Head of caudate nucleus (tissue), 42 donors: ENCODE measurements around the gene TRIM72.
A peak's percentile ranks its signal among the peaks of the same experiment; 100 is the strongest.

Experiments used
- DNase-seq, 42 donors: peaks; one replicate each; pipeline versions ENCODE4 v3.0.0 to v3.0.0-alpha.2; 2020 to 2021; ENCODE audit warnings: mixed read lengths in 7 of 42
- intact Hi-C: fragments of 100-400 bp; cut with DNase I; formaldehyde crosslinking; loops from one replicate; pipeline ENCODE4 v1.15.0; 2022

Gene TRIM72

DNA sequence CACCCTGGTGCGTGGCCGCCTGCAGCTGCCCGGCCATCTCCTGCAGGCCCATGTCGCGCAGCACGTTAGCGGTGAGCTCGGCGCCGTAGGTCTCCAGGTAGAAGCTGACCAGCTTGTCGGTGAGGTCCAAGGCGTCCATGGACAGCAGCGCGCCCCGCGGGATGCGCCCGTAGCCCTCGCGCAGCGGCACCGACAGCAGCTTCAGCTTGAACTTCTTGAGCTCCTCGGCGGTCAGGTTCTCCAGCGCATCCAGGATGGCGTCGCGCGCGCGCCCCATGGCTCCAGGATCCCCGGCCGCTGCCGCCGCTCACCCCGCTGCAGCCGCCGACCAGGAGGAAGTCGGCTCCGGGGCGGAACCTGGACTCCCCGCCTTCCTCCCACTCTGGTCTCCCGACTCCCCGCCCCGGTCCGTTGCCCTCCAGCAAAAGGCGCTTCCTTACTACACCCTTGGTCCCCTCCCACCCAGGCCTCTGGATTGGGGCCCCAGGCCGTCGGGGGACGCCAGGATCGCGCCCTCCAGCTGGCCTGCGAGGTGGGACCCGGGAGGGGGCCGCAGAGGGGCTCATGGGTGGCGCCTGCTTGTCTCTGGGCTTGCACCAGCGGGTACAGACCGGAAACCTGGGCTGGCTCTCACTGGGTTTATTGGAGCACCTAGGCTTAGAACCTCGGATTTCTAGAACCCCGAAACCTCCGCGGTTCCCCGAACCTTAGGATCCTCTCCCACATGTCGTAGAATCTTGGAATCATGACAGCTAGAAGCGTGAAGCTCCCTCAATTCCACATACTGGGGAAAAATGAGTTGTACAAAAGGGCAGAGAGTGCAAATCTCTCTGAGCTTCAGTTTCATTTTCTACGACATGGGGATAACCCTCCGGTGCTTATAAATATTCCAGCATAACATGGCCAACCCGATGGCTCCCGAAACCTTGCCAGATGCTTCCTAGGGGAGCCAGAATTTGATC is 11.2 kb upstream of the TRIM72 start, which contains the start of gene PYCARD:
Gene PYCARD (minus strand): TSS at position 347 of the 962 bp plus-strand sequence. CDS start 70 bp downstream, at position 277.
- DNase-seq = peak in 26 of 42 donors; percentile 13 to 61 (median 33)
- intact Hi-C loops = no loop called here

DNA sequence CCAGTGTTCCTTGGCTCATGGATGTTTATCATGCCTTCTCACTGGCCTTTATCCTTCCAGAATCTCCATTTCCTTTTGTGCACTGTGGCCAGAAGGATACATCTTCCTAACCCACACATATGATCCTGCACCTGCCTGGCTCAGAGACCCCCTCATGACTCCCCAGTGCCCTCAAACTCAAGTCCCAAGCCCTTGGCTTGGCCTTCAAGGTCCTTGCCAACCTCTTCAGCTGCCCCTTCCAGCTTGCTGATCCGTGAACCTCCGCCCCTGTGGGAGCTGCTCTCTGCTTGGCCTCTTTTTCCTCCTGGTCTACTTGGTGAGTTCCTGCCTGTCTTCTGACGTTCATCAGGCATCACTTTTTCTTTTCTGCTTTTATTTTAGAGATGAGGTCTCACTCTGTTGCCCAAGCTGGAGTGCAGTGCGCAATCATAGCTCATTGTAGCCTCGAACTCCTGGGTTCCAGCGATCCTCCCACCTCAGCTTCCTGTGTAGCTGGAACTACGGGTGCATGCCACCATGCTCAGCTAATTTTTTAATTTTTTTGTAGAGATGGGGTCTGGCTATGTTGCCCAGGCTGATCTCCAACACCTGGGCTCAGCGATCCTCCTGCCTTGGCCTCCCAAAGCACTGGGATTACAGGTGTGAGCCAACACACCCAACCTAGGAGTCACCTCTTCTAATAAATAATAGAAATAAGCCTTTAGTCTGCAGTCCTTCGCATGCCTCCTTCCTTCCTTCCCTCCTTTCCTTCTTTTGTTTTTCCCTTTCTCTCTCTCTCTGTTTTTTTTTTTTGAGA is 8.8 kb upstream of the TRIM72 start:
- intact Hi-C loops = no loop called here
- DNase-seq = no peak

DNA sequence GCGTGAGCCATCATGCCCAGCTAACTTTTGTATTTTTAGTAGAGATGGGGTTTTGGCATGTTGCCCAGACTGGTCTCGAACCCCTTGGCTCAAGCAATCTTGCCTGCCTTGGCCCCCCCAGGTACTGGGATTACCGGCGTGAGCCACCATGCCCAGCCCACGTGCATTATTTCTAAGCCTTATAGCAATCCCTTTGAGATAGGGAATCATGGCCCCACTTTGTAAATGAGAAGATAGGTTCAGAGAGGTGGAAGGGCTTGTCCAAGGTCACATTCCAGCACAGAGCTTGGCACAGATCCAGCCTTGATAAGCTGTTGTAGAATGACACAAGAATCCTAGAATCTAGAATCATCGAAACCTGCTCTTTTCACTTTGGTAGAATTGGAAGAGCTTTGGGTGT is 7.1 kb upstream of the TRIM72 start:
- DNase-seq = no peak
- intact Hi-C loops = no loop called here

DNA sequence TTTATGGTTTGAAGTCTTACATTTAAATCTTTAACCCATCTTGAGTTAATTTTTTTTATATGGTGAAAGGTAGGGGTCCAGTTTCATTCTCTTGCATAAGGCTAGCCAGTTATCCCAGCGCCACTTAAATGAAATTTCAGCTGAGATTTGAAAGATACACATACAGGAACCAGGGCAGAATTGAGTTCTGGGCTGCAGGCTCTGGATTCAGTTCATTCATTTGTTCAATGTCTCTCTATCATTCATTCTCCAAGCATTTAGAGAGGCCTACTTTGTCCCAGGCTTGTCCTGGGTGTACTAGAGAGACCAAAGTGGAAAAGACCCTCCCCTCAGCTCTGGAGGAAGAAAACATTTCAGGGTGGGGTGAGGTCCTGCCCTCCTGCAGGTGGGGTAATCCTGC is 577 bp upstream of the TRIM72 start:
- no peak for DNase-seq
- intact Hi-C loops = no loop called here

DNA sequence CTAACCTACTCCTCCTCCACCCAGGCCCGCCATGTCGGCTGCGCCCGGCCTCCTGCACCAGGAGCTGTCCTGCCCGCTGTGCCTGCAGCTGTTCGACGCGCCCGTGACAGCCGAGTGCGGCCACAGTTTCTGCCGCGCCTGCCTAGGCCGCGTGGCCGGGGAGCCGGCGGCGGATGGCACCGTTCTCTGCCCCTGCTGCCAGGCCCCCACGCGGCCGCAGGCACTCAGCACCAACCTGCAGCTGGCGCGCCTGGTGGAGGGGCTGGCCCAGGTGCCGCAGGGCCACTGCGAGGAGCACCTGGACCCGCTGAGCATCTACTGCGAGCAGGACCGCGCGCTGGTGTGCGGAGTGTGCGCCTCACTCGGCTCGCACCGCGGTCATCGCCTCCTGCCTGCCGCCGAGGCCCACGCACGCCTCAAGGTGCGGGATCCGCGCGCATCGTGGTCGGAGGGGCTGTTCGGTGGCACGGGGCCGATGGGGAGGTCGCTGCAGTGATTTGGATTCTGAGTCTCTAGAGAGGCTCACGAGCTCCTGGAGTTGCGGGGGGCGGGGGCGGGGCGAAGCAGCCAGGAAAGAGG is 878 bp downstream of the TRIM72 start:
- intact Hi-C loops = no loop called here
- peak in 7 of 42 donors; percentile 5 to 31 (median 15) for DNase-seq

DNA sequence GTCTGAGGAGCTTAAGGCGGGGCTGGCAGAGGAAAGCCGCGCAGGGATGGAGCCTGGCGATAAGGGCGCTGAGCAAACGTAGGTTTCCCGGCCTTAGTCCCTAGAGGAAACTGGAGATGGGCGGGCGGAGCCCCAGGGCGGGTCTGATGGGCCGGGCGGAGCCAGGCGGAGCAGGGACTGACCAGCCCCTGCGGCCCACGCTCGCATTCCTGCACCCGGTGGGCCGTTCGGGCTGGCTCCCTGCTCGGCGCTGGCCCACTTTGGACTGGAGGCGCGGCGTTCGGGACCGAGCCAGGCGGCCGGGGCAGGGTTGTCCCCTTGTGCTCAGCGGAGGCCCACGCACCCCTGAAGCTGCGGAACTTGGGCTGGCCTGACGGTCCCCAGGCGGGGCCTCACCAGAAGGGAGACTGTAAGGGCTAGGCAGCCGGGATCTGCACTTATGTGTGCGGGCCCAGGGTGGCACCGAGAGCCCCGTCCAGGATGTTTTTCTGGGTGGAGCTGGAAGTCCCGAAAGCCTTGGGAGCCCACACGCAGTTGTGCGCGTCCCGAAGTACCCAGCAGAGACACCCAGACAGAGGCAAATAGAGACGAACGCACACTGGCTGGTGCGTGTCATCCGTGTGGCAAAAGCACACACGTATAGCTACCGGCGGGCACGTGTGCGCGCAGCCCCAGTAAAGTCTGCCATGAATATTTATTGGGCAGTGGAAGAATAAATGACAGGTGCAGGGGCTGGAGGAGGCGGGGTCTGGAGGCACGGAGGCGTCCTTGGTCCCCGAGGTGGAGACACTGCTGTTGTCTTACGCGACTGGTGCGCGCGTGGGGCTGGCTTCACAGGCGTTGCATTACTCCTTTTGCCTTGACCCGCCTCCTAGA is 1.6 kb downstream of the TRIM72 start:
- DNase-seq = peak in 10 of 42 donors; percentile 4 to 48 (median 23)
- intact Hi-C loops = no loop called here

DNA sequence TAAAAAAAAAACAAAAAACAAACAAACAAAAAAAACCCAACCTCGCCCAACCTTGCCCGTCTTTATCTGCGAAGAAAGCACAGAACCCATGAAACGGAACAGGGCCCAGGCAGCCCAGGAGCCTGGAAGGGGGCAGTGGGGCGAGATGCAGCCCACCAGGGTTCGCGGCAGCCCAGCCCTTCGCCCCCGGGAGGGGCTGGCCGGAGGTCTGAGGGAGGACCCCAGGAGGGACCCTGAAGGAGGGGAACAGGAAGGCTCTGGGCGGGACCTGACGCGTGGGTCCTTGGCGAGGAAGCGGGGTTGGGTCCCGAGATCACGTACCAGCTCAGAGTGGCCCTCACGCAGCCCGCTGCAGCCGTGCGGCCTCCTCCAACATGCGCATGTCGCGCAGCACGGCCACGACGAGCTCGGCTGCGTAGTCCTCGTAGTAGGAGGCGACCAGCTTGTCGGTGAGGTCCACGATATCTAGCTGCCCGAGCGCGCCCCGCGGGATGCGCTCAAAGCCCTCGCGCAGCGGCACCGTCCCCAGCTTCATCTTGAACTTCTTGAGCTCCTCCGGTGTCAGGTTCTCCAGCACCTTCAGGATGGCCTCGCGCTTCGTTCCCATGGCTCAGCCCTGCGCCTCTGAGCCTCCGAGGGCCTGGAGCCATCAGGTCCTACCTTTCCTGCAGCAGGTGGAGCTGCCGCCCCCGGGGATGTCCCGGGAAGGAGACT is 2.7 kb downstream of the TRIM72 start, which contains the start of gene PYDC1:
Gene PYDC1 (minus strand): TSS at position 714 of the 714 bp plus-strand sequence. CDS start 107 bp downstream, at position 607.
- DNase-seq = peak in 4 of 42 donors; percentile 6 to 25 (median 9)
- intact Hi-C loops = no loop called here

DNA sequence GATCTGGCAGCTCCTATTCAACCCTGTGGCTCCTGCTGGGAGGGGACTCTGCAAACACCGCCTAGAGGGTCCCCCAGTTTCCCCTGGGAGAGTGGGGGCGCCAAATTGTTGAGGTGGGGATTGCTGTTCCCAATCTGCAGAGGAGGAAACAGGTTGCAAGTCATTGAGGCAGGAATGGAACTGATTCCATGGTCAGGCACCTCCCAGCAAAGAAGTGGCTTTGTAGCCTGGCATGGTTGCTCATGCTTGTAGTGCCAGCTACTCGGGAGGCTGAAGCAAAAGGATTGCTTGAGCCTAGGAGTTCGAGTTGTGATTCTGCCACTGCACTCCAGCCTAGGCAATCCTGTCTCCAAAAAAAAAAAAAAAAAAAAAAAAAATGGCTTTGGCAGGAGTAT is 3.2 kb downstream of the TRIM72 start:
- DNase-seq = no peak
- intact Hi-C loops = no loop called here

DNA sequence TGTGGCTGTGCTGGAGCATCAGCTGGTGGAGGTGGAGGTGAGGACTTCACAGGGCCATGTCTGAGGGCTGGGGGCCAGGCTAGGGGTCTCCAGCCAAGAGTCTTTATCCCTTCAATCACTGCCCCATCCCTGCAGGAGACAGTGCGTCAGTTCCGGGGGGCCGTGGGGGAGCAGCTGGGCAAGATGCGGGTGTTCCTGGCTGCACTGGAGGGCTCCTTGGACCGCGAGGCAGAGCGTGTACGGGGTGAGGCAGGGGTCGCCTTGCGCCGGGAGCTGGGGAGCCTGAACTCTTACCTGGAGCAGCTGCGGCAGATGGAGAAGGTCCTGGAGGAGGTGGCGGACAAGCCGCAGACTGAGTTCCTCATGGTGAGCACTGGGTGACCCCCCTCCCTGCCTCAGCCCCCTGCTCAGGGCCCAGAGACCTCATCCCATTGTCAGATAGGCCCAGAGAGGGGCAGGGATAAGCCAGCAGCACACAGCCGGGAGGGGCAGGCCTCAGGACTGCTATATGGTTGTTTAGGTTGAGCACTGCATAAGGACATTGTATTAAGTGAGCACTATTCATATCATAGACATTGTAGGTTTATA is 5.3 kb downstream of the TRIM72 start:
- no peak for DNase-seq
- intact Hi-C loops = no loop called here

DNA sequence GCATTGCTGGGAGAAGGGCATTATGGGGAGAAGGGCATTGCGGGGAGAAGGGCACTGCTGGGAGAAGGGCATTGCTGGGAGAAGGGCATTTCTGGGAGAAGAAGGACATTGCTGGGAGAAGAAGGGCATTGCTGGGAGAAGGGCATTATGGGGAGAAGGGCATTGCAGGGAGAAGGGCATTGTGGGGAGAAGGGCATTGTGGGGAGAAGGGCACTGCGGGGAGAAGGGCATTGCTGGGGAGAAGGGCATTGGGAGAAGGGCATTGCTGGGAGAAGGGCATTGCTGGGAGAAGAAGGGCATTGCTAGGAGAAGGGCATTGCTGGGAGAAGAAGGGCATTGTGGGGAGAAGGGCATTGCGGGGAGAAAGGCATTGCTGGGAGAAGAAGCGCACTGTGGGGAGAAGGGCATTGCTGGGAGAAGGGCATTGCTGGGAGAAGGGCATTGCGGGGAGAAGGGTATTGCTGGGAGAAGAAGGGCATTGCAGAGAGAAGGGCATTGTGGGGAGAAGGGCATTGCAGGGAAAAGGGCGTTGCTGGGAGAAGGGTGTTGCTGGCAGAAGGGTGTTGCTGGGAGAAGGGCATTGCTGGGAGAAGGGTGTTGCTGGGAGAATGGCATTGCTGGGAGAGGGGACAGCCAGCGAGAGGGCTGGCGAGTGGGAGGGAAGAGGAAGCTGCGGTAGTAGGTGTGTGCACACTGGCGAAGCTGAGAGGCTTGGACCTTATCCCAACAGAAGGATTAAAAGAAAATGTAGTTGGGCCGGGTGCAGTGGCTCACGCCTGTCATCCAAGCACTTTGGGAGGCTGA is 7.6 kb downstream of the TRIM72 start:
- intact Hi-C loops = no loop called here
- DNase-seq = no peak

DNA sequence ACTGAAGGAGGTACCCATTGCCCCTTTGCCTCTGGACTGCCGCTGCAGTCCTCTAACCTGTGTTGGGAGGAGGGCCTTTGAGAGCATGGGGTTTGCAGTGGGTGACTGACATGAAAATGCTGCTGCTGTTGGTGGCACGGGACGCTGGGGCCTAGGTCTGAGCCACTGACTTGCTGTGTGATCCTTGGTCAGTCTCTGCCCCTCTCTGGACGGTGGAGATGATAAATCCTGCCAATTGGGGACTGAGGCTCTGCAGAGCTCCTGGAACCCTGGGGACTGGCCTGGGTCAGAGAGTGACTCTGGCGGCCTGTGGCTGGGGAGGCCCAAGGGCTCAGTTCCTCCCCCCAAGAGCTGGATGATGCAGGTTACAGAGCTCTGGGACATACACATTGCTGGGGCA is 9.1 kb downstream of the TRIM72 start:
- DNase-seq = no peak
- intact Hi-C loops = no loop called here

DNA sequence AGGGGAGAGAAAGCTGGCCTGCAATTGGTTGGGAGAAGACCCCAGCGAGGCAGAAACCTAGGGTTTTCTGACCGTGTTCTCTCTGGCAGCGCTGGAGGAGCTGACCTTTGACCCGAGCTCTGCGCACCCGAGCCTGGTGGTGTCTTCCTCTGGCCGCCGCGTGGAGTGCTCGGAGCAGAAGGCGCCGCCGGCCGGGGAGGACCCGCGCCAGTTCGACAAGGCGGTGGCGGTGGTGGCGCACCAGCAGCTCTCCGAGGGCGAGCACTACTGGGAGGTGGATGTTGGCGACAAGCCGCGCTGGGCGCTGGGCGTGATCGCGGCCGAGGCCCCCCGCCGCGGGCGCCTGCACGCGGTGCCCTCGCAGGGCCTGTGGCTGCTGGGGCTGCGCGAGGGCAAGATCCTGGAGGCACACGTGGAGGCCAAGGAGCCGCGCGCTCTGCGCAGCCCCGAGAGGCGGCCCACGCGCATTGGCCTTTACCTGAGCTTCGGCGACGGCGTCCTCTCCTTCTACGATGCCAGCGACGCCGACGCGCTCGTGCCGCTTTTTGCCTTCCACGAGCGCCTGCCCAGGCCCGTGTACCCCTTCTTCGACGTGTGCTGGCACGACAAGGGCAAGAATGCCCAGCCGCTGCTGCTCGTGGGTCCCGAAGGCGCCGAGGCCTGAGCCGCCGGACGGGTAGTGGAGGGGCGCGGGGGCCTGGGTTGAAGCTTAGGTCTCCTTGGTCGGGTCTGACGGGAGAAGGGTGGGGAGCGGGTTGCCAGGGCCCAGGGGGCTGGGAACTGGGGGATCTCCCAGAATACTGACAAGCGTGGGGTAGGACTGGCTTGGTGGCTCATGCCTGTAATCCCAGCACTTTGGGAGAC is 10.4 kb downstream of the TRIM72 start:
- intact Hi-C loops = no loop called here
- DNase-seq = no peak

DNA sequence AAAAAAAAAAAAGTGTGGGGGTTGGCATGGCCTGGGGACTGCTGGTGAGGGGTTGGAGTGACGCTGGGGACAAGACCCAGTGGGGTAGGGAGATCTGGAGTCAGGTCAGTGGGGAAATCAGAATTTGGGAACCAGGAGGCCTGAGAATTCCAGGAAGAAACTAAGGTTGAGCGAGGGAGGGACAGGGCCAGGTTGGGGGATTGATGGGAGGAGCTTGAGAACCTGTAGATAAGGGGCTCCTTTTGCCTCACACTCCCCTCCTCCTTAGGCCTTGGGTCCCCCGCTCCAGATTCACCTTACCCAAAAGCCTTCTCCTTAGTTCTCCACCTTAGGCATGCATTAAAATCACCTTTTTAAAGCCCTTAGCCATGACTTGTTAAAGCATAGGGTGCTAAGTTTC is 11.3 kb downstream of the TRIM72 start:
- intact Hi-C loops = no loop called here

DNA sequence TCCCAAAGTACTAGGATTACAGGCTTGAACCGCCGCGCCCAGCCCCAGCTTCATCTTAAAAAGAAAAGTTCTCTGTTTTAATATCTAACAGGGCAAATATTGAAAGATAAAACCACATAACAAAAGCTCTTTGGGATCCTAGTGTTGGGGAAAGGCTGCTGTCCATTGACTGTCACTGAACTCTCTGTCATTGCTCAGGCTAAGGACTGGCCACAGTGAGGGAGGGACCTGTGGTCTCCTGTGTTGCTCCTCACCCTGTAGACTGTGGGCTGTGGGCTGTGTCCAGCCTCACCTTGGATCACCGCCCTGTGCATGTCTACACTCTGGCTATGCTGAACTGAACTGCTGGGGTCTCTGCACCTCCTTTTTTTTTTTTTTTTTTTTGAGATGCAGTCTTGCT is 14.3 kb downstream of the TRIM72 start:
- intact Hi-C loops = no loop called here
- no peak for DNase-seq

More for the DNA sequence above, 11.3 kb downstream of the TRIM72 start:
- no peak for DNase-seq

DNA sequence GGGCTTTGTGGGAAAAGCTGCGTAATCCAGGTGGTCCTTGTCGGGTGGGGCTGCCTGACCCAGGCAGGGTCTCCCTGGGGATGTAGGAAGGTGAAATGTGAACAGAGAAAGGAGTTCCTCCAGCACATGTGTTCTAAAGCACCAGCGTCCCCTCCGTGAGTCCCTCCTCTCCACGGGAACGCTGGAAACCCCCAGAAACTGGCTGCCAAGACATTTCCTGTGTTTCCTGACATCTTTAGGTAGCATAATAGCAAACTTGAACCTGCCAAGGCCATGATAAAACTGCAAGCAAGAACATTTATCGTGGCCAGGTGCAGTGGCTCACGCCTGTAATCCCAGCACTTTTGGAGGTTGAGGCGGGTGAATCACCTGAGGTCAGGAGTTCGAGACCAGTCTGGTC is 15.6 kb downstream of the TRIM72 start:
- intact Hi-C loops = no loop called here
- no peak for DNase-seq

DNA sequence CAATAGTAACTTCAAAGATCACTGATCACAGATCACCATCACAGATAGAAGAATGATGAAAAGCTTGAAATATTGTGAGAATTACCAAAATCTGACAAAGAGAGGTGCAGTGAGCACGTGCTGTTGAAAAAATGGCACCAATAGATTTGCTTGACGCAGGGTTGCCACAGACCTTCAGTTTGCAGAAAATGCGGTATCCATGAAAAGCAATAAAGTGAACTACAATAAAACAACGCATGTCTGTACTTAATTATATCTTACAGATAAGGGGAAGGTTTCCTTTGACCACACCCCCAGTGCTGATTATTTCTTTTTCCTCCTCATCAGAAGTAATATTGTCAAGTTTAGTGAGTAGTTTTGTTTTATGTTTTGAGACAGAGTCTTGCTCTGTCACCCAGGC is 24.1 kb downstream of the TRIM72 start:
- intact Hi-C loops = no loop called here

More for the DNA sequence above, 24.1 kb downstream of the TRIM72 start:
- DNase-seq = no peak
